ENCODE data around the gene LIPC. TPM values are rescaled to one million over a fixed set of nuclear protein-coding genes. Genes with fewer than 3 reads are reported as not detected.
A peak's percentile ranks its signal among the peaks of the same experiment; 100 is the strongest.

LIPC gene
- total RNA-seq (2014; rRNA removed; shearing (Covaris generic)) = not detected in 2 replicates

DNA sequence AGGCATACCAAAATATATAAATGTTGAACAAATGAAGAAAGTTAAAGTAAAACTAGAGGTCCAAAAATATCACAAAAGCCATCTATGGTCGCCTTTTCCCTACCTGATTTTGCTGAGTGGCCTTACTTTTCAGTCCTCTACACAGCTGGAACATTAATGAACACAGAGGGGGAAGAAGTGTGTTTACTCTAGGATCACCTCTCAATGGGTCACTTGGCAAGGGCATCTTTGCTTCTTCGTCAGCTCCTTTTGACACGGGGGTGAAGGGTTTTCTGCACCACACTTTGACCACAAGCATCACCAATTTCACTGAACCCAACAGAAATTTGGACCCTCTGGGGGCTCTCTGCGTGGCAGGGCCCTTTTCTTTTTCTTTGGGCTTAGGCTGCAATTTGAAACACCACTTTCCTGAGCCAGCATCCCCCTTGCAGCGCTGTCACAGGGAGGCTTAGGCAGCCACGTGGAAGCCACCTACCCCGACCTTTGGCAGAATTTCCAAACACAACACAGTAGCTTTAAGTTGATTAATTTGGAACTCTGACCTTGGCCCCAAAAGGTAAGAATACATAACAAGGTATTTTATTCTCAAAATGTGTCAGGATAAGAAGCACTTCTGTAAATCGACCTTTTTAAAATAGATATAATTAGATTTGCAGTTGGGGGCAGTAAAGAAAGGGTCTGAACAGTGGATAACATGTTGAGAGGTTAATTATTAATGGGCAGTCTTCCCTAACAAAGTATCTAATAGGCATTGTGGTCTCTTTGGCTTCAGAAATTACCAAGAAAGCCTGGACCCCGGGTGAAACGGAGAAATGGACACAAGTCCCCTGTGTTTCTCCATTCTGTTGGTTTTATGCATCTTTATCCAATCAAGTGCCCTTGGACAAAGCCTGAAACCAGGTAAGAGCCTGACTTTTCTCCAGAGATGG is at the start of gene LIPC:
Gene LIPC (plus strand): TSS at position 771 of the 929 bp plus-strand sequence. CDS start 42 bp downstream, at position 813.
- H3K36me3 ChIP-seq (replicated peaks; ENCODE audit: control insufficient read depth, insufficient read depth, low read length) = no peaks in the 10 kb centered on the region
- H3K27me3 ChIP-seq (ENCODE audit: control insufficient read depth, insufficient read depth, low read length) = no peaks in the 10 kb centered on the region
- no peak within 1 kb of the TSS for H3K4me3 ChIP-seq (ENCODE audit: insufficient read depth, low read depth, low read length)
- no peak for DNase-seq

DNA sequence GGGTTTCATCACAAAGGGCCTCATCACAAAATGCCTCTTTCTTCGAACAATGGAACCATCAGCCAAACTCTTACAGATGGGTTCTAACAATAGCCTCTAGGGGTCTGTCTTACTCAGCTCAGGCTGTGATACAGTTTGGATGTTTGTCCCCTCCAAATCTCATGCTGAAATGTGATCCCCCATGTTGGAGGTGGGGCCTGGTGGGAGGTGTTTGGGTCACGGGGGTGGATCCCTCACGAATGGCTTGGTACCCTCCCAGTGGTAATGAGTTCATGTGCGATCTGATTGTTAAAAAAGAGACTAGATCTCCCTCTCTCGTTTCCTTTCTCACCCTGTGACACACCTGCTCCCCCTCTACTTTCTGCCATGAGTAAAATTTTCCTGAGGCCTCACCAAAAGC is 47.9 kb upstream of the LIPC start:
- DNase-seq = peak; percentile 34
- Histone ChIP-seq H3K36me3 (replicated peaks; ENCODE audit: control insufficient read depth, insufficient read depth, low read length) (no peaks in the 10 kb centered on the region), H3K27me3 (ENCODE audit: control insufficient read depth, insufficient read depth, low read length) (no peaks in the 10 kb centered on the region), H3K4me3 (ENCODE audit: insufficient read depth, low read depth, low read length) (no peak overlapping the region)

DNA sequence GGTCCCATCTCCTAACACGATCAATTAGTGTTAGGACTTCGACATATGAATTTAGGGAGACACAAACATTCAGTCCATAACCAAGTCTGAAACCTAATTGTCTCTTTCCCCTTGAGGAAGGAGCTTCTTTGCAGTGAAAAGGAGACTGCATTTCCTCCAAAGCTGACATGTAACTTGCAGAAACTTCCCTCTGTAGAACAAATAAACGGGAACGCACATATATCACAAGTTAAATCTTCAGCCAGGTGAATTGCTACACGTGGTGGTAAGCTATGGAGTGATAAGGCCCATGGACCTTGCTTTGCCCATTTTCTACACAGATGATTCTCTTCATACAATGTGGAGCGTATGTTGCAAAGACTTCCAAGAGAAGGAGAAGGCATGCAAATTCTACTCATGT is 47.1 kb upstream of the LIPC start:
- Histone ChIP-seq H3K27me3 (ENCODE audit: control insufficient read depth, insufficient read depth, low read length) (no peaks in the 10 kb centered on the region), H3K4me3 (ENCODE audit: insufficient read depth, low read depth, low read length) (no peak overlapping the region)
- no peak for DNase-seq

DNA sequence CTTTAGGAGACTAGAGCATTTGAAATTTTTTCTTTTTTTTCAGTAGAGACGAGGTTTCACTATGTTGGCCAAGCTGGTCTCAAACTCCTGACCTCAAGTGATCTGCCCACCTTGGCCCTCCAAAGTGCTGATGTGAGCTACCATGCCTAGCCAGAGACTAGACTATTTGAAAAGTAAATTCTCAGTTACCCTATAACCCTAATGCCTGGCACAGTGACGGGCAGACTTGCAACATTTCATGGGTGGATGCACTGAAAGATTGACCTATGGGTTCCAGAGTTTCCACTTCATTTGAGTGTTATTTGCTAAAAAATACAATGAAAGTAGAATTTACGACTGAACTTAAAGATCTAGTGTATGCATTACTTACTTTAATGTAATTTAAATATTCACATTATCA is 45.7 kb upstream of the LIPC start:
- no peak for DNase-seq

More for the DNA sequence above, 47.1 kb upstream of the LIPC start:
- no peaks in the 10 kb centered on the region for H3K36me3 ChIP-seq (replicated peaks; ENCODE audit: control insufficient read depth, insufficient read depth, low read length)

DNA sequence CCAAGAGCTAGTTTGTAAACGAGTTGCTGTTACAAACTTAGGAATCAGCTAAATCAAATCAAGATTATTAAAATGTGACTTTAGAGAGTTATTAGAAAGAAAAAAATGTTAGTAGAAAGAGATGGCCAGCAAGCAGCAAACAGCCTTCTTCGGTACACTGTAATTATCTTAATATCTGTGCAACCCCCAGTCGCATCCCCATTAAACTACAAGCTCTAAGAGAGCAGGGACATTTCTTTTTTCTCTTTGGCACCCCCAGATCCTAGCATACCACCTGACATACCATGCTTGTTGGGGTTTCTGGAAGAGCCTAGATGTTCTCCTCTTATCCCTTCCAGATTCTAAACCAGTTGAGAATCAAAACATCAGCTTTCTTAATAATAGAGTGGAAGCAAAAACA is 45.1 kb upstream of the LIPC start:
- no peaks in the 10 kb centered on the region for H3K27me3 ChIP-seq (ENCODE audit: control insufficient read depth, insufficient read depth, low read length)
- H3K36me3 ChIP-seq (replicated peaks; ENCODE audit: control insufficient read depth, insufficient read depth, low read length) = no peaks in the 10 kb centered on the region
- no peak for DNase-seq
- no peak overlapping the region for H3K4me3 ChIP-seq (ENCODE audit: insufficient read depth, low read depth, low read length)

More for the DNA sequence above, 45.7 kb upstream of the LIPC start:
- H3K4me3 ChIP-seq (ENCODE audit: insufficient read depth, low read depth, low read length) = no peak overlapping the region
- no peaks in the 10 kb centered on the region for H3K27me3 ChIP-seq (ENCODE audit: control insufficient read depth, insufficient read depth, low read length)
- H3K36me3 ChIP-seq (replicated peaks; ENCODE audit: control insufficient read depth, insufficient read depth, low read length) = no peaks in the 10 kb centered on the region

DNA sequence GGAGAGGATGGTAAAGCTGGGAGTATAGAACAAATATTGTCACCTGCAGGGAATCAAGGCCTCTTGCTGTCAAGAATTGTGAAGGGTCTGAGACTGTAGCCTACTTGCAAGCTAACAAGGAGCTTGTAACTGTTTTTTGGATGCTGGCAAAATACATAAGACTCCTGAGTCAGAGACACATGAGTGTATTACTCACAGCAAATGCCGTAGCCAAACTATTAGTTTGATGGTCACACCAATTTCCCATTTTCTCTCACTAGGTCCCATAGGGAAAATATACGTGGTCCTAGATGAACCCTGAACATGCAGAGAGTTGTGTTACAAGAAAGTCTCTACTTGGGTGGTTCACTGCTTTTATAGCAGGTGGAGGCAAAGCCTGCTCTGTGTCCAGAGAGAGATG is 44.7 kb upstream of the LIPC start:
- DNase-seq = no peak
- Histone ChIP-seq H3K4me3 (ENCODE audit: insufficient read depth, low read depth, low read length) (no peak overlapping the region), H3K36me3 (replicated peaks; ENCODE audit: control insufficient read depth, insufficient read depth, low read length) (no peaks in the 10 kb centered on the region), H3K27me3 (ENCODE audit: control insufficient read depth, insufficient read depth, low read length) (no peaks in the 10 kb centered on the region)

DNA sequence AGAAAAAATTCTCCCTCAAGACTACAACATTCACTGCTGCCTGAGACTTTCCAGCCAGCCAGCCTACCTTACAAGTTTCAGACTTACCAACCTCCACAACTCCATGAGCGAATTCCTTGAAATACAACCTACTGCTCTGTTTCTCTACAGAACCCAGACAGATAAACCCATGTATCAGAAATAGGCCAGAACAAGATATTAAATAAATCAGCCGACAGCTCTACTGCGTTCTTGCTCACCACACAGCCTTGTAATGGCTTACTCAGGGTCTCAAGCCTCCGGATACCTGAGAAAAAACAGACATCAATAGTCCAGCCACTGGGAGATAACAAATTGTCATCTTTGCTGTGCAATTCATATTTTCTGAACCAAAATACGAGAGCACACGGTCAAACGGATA is 43.6 kb upstream of the LIPC start:
- no peak for DNase-seq
- no peaks in the 10 kb centered on the region for H3K27me3 ChIP-seq (ENCODE audit: control insufficient read depth, insufficient read depth, low read length)
- H3K4me3 ChIP-seq (ENCODE audit: insufficient read depth, low read depth, low read length) = no peak overlapping the region
- H3K36me3 ChIP-seq (replicated peaks; ENCODE audit: control insufficient read depth, insufficient read depth, low read length) = no peaks in the 10 kb centered on the region

DNA sequence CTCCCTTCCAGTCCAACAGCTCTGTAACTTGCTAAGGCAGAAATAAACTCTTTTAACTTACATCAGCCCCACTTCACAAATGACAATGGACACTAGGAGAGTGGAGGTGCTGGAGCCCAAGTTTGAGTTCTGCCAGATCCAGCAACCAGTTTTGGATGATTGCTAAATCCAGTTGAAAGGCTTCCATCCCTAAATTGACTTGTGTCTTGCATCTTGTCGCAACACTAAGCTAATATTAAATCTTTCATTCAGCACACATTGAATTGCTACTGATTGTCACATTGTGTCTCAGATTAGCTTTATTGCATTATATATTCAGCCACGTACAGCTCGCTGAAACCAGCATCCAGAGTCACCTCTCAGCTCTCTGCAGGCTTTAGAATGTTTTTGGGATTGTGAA is 41.7 kb upstream of the LIPC start:
- Histone ChIP-seq H3K4me3 (ENCODE audit: insufficient read depth, low read depth, low read length) (no peak overlapping the region), H3K27me3 (ENCODE audit: control insufficient read depth, insufficient read depth, low read length) (no peaks in the 10 kb centered on the region), H3K36me3 (replicated peaks; ENCODE audit: control insufficient read depth, insufficient read depth, low read length) (no peaks in the 10 kb centered on the region)
- no peak for DNase-seq

DNA sequence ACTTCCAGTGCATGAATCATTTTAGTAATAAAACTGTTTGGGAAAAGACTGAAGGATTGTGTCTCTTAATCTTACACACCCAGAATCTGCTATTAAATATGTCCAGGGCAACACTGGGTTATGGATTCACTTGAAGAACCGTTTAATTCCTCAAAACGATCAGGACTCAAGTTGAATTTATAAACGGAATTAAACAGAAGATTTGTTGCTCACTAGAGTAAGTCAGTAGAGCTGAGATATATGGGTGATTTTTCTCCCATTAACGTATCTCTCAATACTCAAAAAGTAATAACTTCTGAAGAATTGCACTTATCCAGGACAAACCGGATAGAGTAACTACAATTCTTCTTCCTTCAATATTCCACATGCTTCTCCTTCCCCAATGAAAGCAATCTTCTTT is 41.1 kb upstream of the LIPC start:
- no peaks in the 10 kb centered on the region for H3K36me3 ChIP-seq (replicated peaks; ENCODE audit: control insufficient read depth, insufficient read depth, low read length)
- no peaks in the 10 kb centered on the region for H3K27me3 ChIP-seq (ENCODE audit: control insufficient read depth, insufficient read depth, low read length)
- DNase-seq = no peak
- no peak overlapping the region for H3K4me3 ChIP-seq (ENCODE audit: insufficient read depth, low read depth, low read length)

DNA sequence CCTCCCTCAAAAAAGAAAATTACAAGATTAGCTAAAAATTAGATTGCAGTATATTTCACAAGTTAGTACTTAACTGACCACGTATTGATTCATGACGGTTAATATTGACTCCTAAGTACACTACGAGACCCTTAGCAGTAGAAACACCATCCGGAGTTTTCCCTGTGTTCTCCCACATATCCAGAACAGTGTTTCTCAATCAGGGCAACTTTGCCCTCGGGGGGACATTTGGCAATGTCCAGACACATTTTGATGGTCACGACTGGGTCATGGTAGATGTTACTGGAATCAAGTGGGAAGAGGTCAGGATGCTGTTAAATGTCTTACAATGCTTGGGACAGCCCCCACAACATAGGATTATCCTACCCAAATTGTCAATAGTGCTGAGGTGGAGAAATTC is 40.7 kb upstream of the LIPC start:
- Histone ChIP-seq H3K4me3 (ENCODE audit: insufficient read depth, low read depth, low read length) (no peak overlapping the region), H3K36me3 (replicated peaks; ENCODE audit: control insufficient read depth, insufficient read depth, low read length) (no peaks in the 10 kb centered on the region), H3K27me3 (ENCODE audit: control insufficient read depth, insufficient read depth, low read length) (no peaks in the 10 kb centered on the region)
- no peak for DNase-seq

DNA sequence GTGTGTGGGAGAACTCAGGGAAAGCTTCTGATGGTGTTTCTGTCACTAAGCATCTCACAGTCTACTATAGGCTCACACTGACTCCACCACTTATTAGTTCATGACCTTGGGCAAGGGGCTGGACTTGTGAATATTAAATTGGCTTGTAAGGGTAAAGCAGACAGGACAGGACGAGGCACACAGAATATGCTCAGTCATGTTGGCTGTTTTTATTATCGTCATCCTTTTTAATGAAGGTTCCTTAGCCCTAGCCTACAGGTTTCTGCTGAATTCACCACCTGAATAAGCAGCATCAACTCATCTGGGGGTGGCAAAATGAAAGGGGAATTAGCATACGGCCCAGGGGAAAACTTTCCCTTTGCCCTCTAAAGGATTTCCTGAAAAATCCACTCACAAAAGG is 39.6 kb upstream of the LIPC start:
- Histone ChIP-seq H3K4me3 (ENCODE audit: insufficient read depth, low read depth, low read length) (no peak overlapping the region), H3K27me3 (ENCODE audit: control insufficient read depth, insufficient read depth, low read length) (no peaks in the 10 kb centered on the region), H3K36me3 (replicated peaks; ENCODE audit: control insufficient read depth, insufficient read depth, low read length) (no peaks in the 10 kb centered on the region)
- DNase-seq = no peak

DNA sequence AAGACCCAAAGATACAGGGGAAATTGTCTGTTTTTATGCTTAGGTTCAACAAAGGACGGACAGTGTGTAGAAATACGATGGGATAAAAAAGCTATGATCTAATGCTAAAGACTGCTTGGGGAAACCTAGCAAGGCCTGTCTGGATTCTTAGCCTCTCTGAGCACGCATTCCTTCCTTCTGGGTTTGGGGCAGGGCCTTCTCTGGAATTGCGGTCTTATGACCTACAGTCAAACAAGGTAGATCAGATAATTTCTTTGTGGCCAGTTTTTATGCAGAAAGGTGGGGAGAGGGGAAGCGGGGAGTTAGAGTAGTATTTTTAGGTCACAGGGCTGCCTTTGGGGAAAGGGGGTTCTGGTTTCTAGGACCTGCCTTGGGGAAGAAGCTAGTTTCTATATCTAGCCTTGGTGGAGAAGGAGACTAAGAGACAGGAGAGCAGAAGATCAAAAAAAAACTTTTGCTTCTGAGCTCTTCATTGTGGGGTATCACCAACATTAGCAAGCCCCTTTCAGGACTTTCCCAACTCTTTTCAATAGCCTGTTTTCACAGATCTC is 39.1 kb upstream of the LIPC start:
- Histone ChIP-seq H3K27me3 (ENCODE audit: control insufficient read depth, insufficient read depth, low read length) (no peaks in the 10 kb centered on the region), H3K36me3 (replicated peaks; ENCODE audit: control insufficient read depth, insufficient read depth, low read length) (no peaks in the 10 kb centered on the region), H3K4me3 (ENCODE audit: insufficient read depth, low read depth, low read length) (no peak overlapping the region)
- no peak for DNase-seq

DNA sequence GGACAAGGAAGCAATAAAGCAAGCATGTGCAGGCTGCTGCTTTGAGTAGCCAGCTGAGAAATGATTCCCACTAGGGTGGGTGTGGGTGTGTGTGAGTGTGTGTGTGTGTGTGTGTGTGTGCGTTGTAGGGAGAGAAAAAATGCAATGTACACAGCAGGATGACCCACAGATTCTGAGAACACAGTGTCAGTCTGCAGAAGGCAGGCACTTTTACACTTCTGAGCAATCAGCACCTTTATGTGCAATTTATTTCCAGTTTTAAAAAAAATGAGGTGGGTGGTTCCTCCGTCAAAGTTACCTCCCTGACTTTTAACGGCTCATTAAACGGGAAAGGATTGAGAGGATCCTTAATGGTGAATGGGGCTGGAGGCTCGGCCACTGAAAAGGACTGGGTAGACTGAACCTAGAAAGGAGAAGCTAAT is 38.5 kb upstream of the LIPC start:
- Histone ChIP-seq H3K27me3 (ENCODE audit: control insufficient read depth, insufficient read depth, low read length) (no peaks in the 10 kb centered on the region), H3K4me3 (ENCODE audit: insufficient read depth, low read depth, low read length) (no peak overlapping the region), H3K36me3 (replicated peaks; ENCODE audit: control insufficient read depth, insufficient read depth, low read length) (no peaks in the 10 kb centered on the region)
- no peak for DNase-seq

DNA sequence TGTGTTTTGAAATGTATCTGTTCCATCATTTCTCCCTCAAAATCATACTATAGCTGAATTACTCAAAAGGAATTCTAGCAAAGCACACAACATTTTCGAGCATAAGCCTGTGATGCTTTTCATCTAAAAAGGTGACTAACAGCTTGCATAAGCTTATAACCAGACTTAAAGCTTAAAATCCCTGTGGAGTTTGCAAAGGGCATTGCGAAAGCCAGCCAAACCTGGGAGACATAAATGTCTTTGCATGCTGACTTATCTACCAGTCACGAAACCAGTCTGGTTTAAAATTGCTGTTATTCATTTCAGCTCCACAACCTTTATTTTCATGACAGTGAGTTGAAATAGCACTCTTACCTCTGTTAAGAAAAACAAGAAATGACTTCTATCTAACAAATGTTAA is 35.6 kb upstream of the LIPC start:
- Histone ChIP-seq H3K36me3 (replicated peaks; ENCODE audit: control insufficient read depth, insufficient read depth, low read length) (no peaks in the 10 kb centered on the region), H3K27me3 (ENCODE audit: control insufficient read depth, insufficient read depth, low read length) (no peaks in the 10 kb centered on the region), H3K4me3 (ENCODE audit: insufficient read depth, low read depth, low read length) (no peak overlapping the region)
- no peak for DNase-seq

DNA sequence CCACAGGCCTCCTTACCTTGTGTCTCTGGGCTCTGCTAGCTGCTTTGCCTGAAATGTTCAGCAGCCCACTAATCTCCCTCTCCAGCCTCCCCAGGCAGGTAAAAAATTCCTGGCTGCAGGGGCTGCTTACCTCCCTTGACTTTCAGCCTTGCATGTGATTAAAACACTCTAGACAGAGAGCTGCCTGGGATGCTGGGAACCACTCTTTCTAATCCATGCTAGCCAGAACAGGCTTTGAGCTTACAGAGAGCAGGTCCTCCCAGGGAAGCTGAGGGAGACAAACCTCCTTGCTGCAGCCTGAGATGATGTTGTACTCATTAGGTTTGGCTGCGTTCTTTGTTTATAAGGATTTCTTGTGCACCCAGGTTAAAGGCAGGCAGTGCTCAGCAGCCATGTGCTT is 33.7 kb upstream of the LIPC start:
- Histone ChIP-seq H3K4me3 (ENCODE audit: insufficient read depth, low read depth, low read length) (no peak overlapping the region), H3K36me3 (replicated peaks; ENCODE audit: control insufficient read depth, insufficient read depth, low read length) (no peaks in the 10 kb centered on the region), H3K27me3 (ENCODE audit: control insufficient read depth, insufficient read depth, low read length) (no peaks in the 10 kb centered on the region)
- no peak for DNase-seq
